Measurements from ENCODE around the gene KLHL15. TPM values are rescaled to one million over a fixed set of nuclear protein-coding genes. Genes with fewer than 3 reads are reported as not detected.

KLHL15 gene
- total and polyA plus RNA-seq, 2 donors (not counting 3 experiments of a cell fraction or from before 2014, with no cell fraction given), result 1.4 to 3.6 TPM

- H3K36me3 ChIP-seq (ENCODE audit: control insufficient read depth in 2 of 2, extremely low read depth in 1 of 2, insufficient read depth in 2 of 2, low read length in 2 of 2), result no peaks in the 10 kb centered on the region
- H3K4me1 ChIP-seq (ENCODE audit: control insufficient read depth, extremely low read depth, insufficient read depth, low read length), result no peaks in the 10 kb centered on the region
- no TSS peak for BruUV-seq (replicated peaks)
- H4K20me1 ChIP-seq (replicated peaks; ENCODE audit: control insufficient read depth, extremely low read depth, insufficient read depth, low read length), result no peaks in the 10 kb centered on the region
- no peak overlapping the region for H3K4me3 ChIP-seq (replicated peaks in 1 of 3; ENCODE audit: insufficient read depth in 1 of 3, low read depth in 1 of 3, low read length in 3 of 3)
- no peak overlapping the region for H3K27ac ChIP-seq (ENCODE audit: insufficient read depth, low read depth, low read length)
- ChIA-PET POLR2A (no interaction called here), CTCF (interaction anchor here (1.2 kb wide), 1 partner anchor 37 kb away, joined by 4 read pairs; the partner anchor contains the start of gene EIF2S3)
- no peak for TF ChIP-seq MYC (IDR thresholded peaks at IDR 0.05; ENCODE audit: low read depth, low read length)
- TF ChIP-seq FOS (IDR thresholded peaks at IDR 0.05; ENCODE audit: borderline replicate concordance, insufficient read depth, low read length), result no peak
- TF ChIP-seq GATA2 (IDR thresholded peaks at IDR 0.05; ENCODE audit: insufficient read depth, insufficient read length, low read depth, low read length), result no peak
- TF ChIP-seq EZH2 (IDR thresholded peaks at IDR 0.05; ENCODE audit: borderline replicate concordance, low read depth, low read length, severe bottlenecking), result no peak
- TF ChIP-seq, protein P1, sequence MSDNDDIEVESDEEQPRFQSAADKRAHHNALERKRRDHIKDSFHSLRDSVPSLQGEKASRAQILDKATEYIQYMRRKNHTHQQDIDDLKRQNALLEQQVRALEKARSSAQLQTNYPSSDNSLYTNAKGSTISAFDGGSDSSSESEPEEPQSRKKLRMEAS (IDR thresholded peaks at IDR 0.05; ENCODE audit: insufficient read depth, insufficient read length), result no peak
- TF ChIP-seq, protein P2, sequence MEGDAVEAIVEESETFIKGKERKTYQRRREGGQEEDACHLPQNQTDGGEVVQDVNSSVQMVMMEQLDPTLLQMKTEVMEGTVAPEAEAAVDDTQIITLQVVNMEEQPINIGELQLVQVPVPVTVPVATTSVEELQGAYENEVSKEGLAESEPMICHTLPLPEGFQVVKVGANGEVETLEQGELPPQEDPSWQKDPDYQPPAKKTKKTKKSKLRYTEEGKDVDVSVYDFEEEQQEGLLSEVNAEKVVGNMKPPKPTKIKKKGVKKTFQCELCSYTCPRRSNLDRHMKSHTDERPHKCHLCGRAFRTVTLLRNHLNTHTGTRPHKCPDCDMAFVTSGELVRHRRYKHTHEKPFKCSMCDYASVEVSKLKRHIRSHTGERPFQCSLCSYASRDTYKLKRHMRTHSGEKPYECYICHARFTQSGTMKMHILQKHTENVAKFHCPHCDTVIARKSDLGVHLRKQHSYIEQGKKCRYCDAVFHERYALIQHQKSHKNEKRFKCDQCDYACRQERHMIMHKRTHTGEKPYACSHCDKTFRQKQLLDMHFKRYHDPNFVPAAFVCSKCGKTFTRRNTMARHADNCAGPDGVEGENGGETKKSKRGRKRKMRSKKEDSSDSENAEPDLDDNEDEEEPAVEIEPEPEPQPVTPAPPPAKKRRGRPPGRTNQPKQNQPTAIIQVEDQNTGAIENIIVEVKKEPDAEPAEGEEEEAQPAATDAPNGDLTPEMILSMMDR (IDR thresholded peaks at IDR 0.05; ENCODE audit: extremely low read depth in 1 of 2, insufficient read depth in 1 of 2, low read depth in 1 of 2, low read length in 2 of 2), result no peak
- no peak for TF ChIP-seq POLR2AphosphoS5 (IDR thresholded peaks at IDR 0.05; ENCODE audit: insufficient read depth, low read depth, low read length)
- TF ChIP-seq JUN (IDR thresholded peaks at IDR 0.05; ENCODE audit: borderline replicate concordance, insufficient read depth, insufficient read length, low read depth), result no peak
- no peak for TF ChIP-seq POLR2A (IDR thresholded peaks at IDR 0.05; ENCODE audit: low read depth, low read length)
- H3K9me3 ChIP-seq (replicated peaks; ENCODE audit: control insufficient read depth, insufficient read depth, low read length), result no peaks in the 10 kb centered on the region
- no peak for FAIRE-seq
- intact Hi-C loops (cut with micrococcal nuclease), result no loop called here
- no peak overlapping the region for H3K4me2 ChIP-seq (ENCODE audit: insufficient read depth, low read length)
- no peak overlapping the region for H2AFZ ChIP-seq (ENCODE audit: low read depth, low read length)
- no peak overlapping the region for H3K9ac ChIP-seq (replicated peaks; ENCODE audit: extremely low read depth, insufficient read depth, low read length)
- dilution Hi-C loops (cut with MboI; ENCODE audit: extremely low pct_ligation_motif_present, low sequenced_read_pairs), result no loop called here
- H3K79me2 ChIP-seq (ENCODE audit: control insufficient read depth, insufficient read depth, low read length), result peaks cover 10% of the 10 kb centered on the region
- DNase-seq (ENCODE audit: low read depth, low spot score), result no peak
- H3K9me1 ChIP-seq (replicated peaks; ENCODE audit: control insufficient read depth, extremely low read depth, insufficient read depth, low read length), result no peaks in the 10 kb centered on the region
- no peaks in the 10 kb centered on the region for H3K27me3 ChIP-seq (ENCODE audit: control insufficient read depth in 2 of 2, insufficient read depth in 2 of 2, low read length in 2 of 2)
Measured at GRCh38 chrX:24017674-24018073, 9.3 kb downstream of the KLHL15 start.
